Measurements from ENCODE around the gene SCN1B. TPM values are rescaled to one million over a fixed set of nuclear protein-coding genes. Genes with fewer than 3 reads are reported as not detected.

SCN1B gene
- total and polyA plus RNA-seq, 8 donors = 1.3 to 36.6 (median 3.7) TPM; not detected in 1

GRCh38 chr19:35029737-35030256 lies 473 bp upstream of the SCN1B start:
- Histone ChIP-seq H3K36me3 (peaks cover 10 to 49% (median 40%) of the 10 kb centered on the region in 4 donors), H3K4me3 (peak overlapping the region; percentile 57 to 72 (median 60)), H3K27ac (peak overlapping the region in 2 of 5 donors; percentile 37 to 65), H3K9me3 (no peaks in the 10 kb centered on the region), H3K27me3 (peaks cover 0 to 27% (median 0%) of the 10 kb centered on the region in 3 donors), H3K4me1 (peaks cover 12 to 29% (median 15%) of the 10 kb centered on the region in 4 donors)
- WGBS, 5 donors = 12 to 19% (median 17%) methylated on average over 7 to 11 of the region's 11 CpGs
- no peak for DNase-seq
- TF ChIP-seq POLR2AphosphoS5 (IDR thresholded peaks at IDR 0.05) (no peak), CTCF (IDR thresholded peaks at IDR 0.05) (no peak), EP300 (IDR thresholded peaks at IDR 0.05) (no peak), POLR2A (IDR thresholded peaks at IDR 0.05) (no peak)
- intact Hi-C loops (cut with DNase I; ENCODE audit: low total_unique reads) = no loop called here

- peaks cover 12 to 29% (median 15%) of the 10 kb centered on the region in 4 donors for H3K4me1 ChIP-seq
- peak overlapping the region in 3 of 5 donors; percentile 20 to 65 (median 58) for H3K27ac ChIP-seq
- 10 to 13% (median 11%) methylated on average over 30 to 31 of the region's 31 CpGs for WGBS, 5 donors
- peaks cover 3 to 37% (median 25%) of the 10 kb centered on the region in 4 donors for H3K36me3 ChIP-seq
- no peaks in the 10 kb centered on the region for H3K9me3 ChIP-seq
- peak in 1 of 2 donors; percentile 61 for DNase-seq
- peak overlapping the region; percentile 57 to 72 (median 60) for H3K4me3 ChIP-seq
- TF ChIP-seq CTCF (IDR thresholded peaks at IDR 0.05) = no peak
- TF ChIP-seq POLR2AphosphoS5 (IDR thresholded peaks at IDR 0.05) = no peak
- no peak for TF ChIP-seq POLR2A (IDR thresholded peaks at IDR 0.05)
- no peak for TF ChIP-seq EP300 (IDR thresholded peaks at IDR 0.05)
- H3K27me3 ChIP-seq = peaks cover 0 to 27% (median 0%) of the 10 kb centered on the region in 3 donors
- intact Hi-C loops (cut with DNase I; ENCODE audit: low total_unique reads) = no loop called here
These were observed 1.0 kb downstream of the SCN1B start for GRCh38 chr19:35031072-35031881.

GRCh38 chr19:35032356-35032865 lies 2.1 kb downstream of the SCN1B start:
- TF ChIP-seq POLR2A (IDR thresholded peaks at IDR 0.05) (no peak), CTCF (IDR thresholded peaks at IDR 0.05) (no peak), POLR2AphosphoS5 (IDR thresholded peaks at IDR 0.05) (no peak), EP300 (IDR thresholded peaks at IDR 0.05) (no peak)
- H3K27ac ChIP-seq = no peak overlapping the region
- no peaks in the 10 kb centered on the region for H3K9me3 ChIP-seq
- no peak overlapping the region for H3K4me3 ChIP-seq
- 91 to 96% (median 92%) methylated on average over 14 to 17 of the region's 17 CpGs for WGBS, 5 donors
- DNase-seq = no peak
- peaks cover 12 to 31% (median 15%) of the 10 kb centered on the region in 4 donors for H3K4me1 ChIP-seq
- H3K36me3 ChIP-seq = peaks cover 0 to 26% (median 14%) of the 10 kb centered on the region in 4 donors
- H3K27me3 ChIP-seq = peaks cover 0 to 27% (median 0%) of the 10 kb centered on the region in 3 donors
- intact Hi-C loops (cut with DNase I; ENCODE audit: low total_unique reads) = no loop called here
